GM23248 (cell line): ENCODE data around the gene CIC. TPM values are rescaled to one million over a fixed set of nuclear protein-coding genes. Genes with fewer than 3 reads are reported as not detected.
A peak's percentile ranks its signal among the peaks of the same experiment; 100 is the strongest.

Source experiments
- DNase-seq: peaks from one replicate; pipeline ENCODE4 v3.0.0-alpha.2; 2015
- H2AFZ ChIP-seq: fragments of 200-600 bp; sonication (generic); 2 replicates; pipeline ENCODE4 v1.6.1; 2016; ENCODE audit warnings: antibody characterized with exemption
- H3F3A ChIP-seq: fragments of 200-600 bp; sonication (generic); 2 replicates; pipeline ENCODE4 v1.6.1; 2016; ENCODE audit warnings: mild to moderate bottlenecking, antibody characterized with exemption, mixed run types; ENCODE audit not compliant: insufficient read depth
- H3K27ac ChIP-seq: fragments of 200-600 bp; sonication (generic); 2 replicates; pipeline ENCODE4 v1.5.1; 2016; ENCODE audit warnings: mild to moderate bottlenecking
- H3K27me3 ChIP-seq: fragments of 200-600 bp; sonication (generic); replicated peaks from 2 replicates; pipeline ENCODE4 v1.6.1; 2016; ENCODE audit warnings: mild to moderate bottlenecking; ENCODE audit not compliant: insufficient read depth
- H3K36me3 ChIP-seq: fragments of 200-600 bp; sonication (generic); 2 replicates; pipeline ENCODE4 v1.6.1; 2016; ENCODE audit warnings: low read depth, mild to moderate bottlenecking
- H3K4me1 ChIP-seq: fragments of 200-600 bp; sonication (generic); 2 replicates; pipeline ENCODE4 v1.6.1; 2016; ENCODE audit warnings: mild to moderate bottlenecking; ENCODE audit not compliant: insufficient read depth
- H3K4me2 ChIP-seq: fragments of 200-600 bp; sonication (generic); one replicate; pipeline ENCODE4 v1.6.1; 2016; ENCODE audit warnings: mild to moderate bottlenecking; ENCODE audit not compliant: unreplicated experiment
- H3K4me3 ChIP-seq: fragments of 200-600 bp; sonication (generic); 2 replicates; pipeline ENCODE4 v1.5.1; 2016; ENCODE audit warnings: mild to moderate bottlenecking
- H3K79me2 ChIP-seq: fragments of 200-600 bp; sonication (generic); 2 replicates; pipeline ENCODE4 v1.6.1; 2016; ENCODE audit warnings: mild to moderate bottlenecking; ENCODE audit not compliant: insufficient read depth
- H3K9ac ChIP-seq: fragments of 200-600 bp; sonication (generic); 2 replicates; pipeline ENCODE4 v1.6.1; 2016; ENCODE audit warnings: mild to moderate bottlenecking
- H3K9me2 ChIP-seq: fragments of 200-600 bp; sonication (generic); 2 replicates; pipeline ENCODE4 v1.6.1; 2016; ENCODE audit warnings: mixed run types, mild to moderate bottlenecking, moderate library complexity; ENCODE audit not compliant: insufficient read depth
- H3K9me3 ChIP-seq: fragments of 200-600 bp; sonication (generic); one replicate; pipeline ENCODE4 v1.6.1; 2017; ENCODE audit warnings: low read depth
- H4K20me1 ChIP-seq: fragments of 200-600 bp; sonication (generic); 2 replicates; pipeline ENCODE4 v1.6.0; 2016; ENCODE audit not compliant: insufficient read depth
- EZH2 ChIP-seq: fragments of 200-600 bp; sonication (generic); IDR thresholded peaks from 2 replicates; pipeline ENCODE4 v1.6.1; 2018; ENCODE audit warnings: antibody characterized with exemption, mild to moderate bottlenecking; ENCODE audit not compliant: insufficient read depth, poor library complexity, severe bottlenecking
- EZH2phosphoT487 ChIP-seq: fragments of 200-600 bp; sonication (generic); IDR thresholded peaks from 2 replicates; pipeline ENCODE4 v1.6.1; 2018; ENCODE audit warnings: antibody characterized with exemption, moderate library complexity, mild to moderate bottlenecking, low read depth; ENCODE audit not compliant: insufficient read depth
- WGBS, 2 experiments: methylation state at CpG; one replicate each; pipeline ENCODE4 v1.1.6; 2015 to 2017; ENCODE audit warnings: low lambda C conversion rate in 2 of 2, low coverage in 1 of 2; ENCODE audit errors: missing lambda C conversion rate in 2 of 2; 5-methylcytosine and 5-hydroxymethylcytosine counted together
- in situ Hi-C: fragments of 300-500 bp; cut with MboI; formaldehyde crosslinking; loops from 2 replicates; pipeline ENCODE4 v1.15.0; 2020
- polyA plus RNA-seq: library from polyadenylated mRNA; unstranded; fragments of >200 nt; fragmentation: Nextera tagmentation; extraction: Ambion mirVana; gene quantifications from 2 replicates; pipeline ENCODE4 v1.2.1, GENCODE V29; 2016
- total RNA-seq: library from RNA; depleted of rRNA; stranded (reverse); fragments of >200 nt; shearing (Covaris generic); gene quantifications from 2 replicates; pipeline ENCODE4 v1.2.3, GENCODE V29; 2014; rRNA removed

The CIC gene
- 17.5 and 22.3 TPM in 2 replicates for total RNA-seq
- 7.8 and 8.3 TPM in 2 replicates for polyA plus RNA-seq

DNA sequence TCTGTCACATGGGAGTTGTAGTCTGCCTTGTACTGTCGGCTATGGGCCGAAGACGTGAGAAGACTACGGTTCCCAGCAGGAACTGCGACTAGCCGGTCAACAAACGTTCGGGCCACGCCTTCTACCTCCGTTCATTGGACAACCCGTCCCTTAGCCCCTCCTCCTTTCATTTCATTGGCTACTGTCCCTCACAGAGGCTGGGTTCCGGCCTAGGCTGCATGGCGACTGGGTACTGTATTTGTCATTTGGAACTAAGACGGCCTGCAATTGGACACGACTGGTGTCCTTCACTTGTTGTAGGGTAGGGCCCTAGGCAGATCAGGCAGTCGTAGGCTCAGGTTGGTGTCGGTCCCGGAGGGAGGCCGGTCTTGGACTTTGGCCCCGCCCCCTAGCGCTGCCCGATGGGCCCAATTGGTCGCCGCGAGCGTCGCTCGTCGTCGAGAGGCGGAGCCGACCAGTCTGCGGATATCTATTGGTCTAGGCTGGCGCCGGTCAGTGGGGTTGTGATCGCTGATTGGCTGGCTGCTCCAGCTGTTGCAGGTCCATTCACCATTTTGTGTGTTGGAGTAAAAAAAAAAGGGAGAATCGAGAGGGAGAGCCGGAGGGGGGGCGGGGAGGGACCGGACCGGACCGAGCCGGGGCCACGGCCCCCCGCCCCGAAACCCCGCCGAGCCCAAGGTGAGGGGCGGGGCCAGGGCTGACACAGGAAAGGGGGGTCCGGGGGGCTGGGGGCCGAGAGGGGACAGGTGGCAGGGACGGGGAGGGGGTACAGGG is at the start of gene CIC:
Gene CIC, plus strand, starts transcription at position 549 of the 774 bp plus-strand sequence. CDS start 2,532 bp downstream, outside the sequence.
- Histone ChIP-seq H3K9me2 (no peaks in the 10 kb centered on the region), H3K4me2 (peak within 1 kb of the TSS; percentile 95), H3K36me3 (no peaks in the 10 kb centered on the region), H3K9ac (peak within 1 kb of the TSS; percentile 96), H3K4me3 (peak within 1 kb of the TSS; percentile 90), H3K4me1 (peaks cover 6% of the 10 kb centered on the region), H3K27ac (peak within 1 kb of the TSS; percentile 99), H3K9me3 (no peaks in the 10 kb centered on the region), H4K20me1 (no peaks in the 10 kb centered on the region), H3F3A (peaks cover 17% of the 10 kb centered on the region), H2AFZ (peak within 1 kb of the TSS; percentile 95), H3K27me3 (no peaks in the 10 kb centered on the region), H3K79me2 (peaks cover 39% of the 10 kb centered on the region)
- 1 to 2% methylated on average over 36 to 52 of the region's 52 CpGs for WGBS, 2 experiments
- in situ Hi-C loops: no loop called here
- DNase-seq: peak; percentile 100
- TF ChIP-seq EZH2 (no peak), EZH2phosphoT487 (no peak)

DNA sequence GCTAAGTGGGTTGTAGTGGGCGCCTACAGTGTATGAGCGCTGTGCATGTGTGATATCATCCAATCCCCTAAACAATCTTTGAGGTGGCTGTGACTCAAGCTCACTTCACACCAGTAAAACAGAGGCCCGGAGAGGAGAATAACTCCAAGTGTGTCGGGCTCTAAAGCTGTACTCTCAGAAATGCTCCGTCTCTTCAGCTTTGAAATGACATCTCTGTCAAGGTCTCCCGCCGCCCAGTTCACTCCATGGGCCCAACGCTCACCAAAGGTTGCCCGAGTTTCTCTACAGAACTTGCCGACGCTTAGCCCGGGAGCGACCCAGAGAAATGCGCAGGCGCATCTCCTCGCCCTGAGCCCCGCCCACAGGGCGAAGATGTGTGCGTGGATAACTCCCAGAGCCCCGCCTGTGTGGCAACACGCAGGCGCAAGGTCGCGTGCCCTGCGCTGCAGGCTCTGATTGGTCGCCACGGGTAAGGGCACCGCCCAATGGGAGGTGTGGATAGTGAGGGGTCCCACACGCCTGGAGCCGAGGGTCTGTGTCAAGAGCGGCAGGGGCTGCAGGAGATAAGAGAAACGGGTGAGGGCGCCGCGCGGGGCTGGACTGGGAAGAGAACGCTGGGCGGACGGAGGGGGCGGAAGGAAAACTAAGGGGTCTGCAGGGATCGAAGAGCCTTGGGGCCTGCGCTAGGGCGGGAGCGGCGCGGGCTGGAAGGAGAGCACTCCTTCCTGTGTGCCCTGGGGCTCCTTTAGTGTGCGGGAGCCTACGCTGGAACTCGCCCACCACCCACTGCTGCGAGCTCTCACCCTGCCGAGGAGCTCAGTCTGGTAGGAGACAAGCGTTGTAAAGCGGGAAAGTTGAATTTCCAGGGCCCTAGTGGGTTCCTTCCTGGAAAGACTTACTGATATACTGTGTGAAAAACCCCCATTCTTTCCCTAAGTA is 49.0 kb upstream of the CIC start, which contains the start of gene ZNF526:
Gene ZNF526, plus strand, starts transcription at position 501 of the 939 bp plus-strand sequence. CDS start 4,092 bp downstream, outside the sequence.
- H3K9ac ChIP-seq: peak within 1 kb of the TSS; percentile 95
- no peaks in the 10 kb centered on the region for H4K20me1 ChIP-seq
- H3K9me2 ChIP-seq: no peaks in the 10 kb centered on the region
- peak within 1 kb of the TSS; percentile 86 for H3K4me3 ChIP-seq
- H3K36me3 ChIP-seq: 0 out of 2 replicates have a peak, but pooled peaks cover 4% of the 10 kb centered on the region
- peaks cover 88% of the 10 kb centered on the region for H3K79me2 ChIP-seq
- peak within 1 kb of the TSS; percentile 97 for H3K27ac ChIP-seq
- no peaks in the 10 kb centered on the region for H3K9me3 ChIP-seq
- DNase-seq: peak; percentile 99
- H3K27me3 ChIP-seq: no peaks in the 10 kb centered on the region
- WGBS, 2 experiments: 1 to 2% methylated on average over 42 to 53 of the region's 53 CpGs
- peaks cover 25% of the 10 kb centered on the region for H3K4me1 ChIP-seq
- H2AFZ ChIP-seq: peak within 1 kb of the TSS; percentile 63
- in situ Hi-C loops: no loop called here
- H3K4me2 ChIP-seq: peak within 1 kb of the TSS; percentile 98
- no peak for TF ChIP-seq EZH2phosphoT487
- TF ChIP-seq EZH2: no peak
- peaks cover 19% of the 10 kb centered on the region for H3F3A ChIP-seq

DNA sequence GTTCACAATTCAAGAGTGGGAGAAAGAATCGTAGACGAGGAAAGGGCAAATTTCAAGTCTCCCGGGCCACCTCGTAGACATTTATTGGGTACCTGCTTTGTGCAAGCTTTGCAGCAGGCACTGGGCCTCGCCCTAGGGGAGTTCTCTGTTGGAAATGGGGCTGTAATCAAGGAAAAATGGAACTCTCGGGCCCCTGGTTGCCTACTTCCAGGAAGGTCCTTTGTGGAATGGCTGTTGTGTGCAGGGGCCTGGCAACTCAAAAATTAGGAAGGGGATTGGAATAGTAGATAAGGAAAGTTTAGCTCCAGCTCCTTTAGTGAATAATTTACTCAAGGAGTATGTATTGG is 48.3 kb upstream of the CIC start:
- Histone ChIP-seq H3K27ac (peak overlapping the region; percentile 97), H3K36me3 (0 out of 2 replicates have a peak, but pooled peaks cover 6% of the 10 kb centered on the region), H3K4me1 (peaks cover 24% of the 10 kb centered on the region), H3K9me2 (no peaks in the 10 kb centered on the region), H3K9ac (peak overlapping the region; percentile 95), H3F3A (peaks cover 18% of the 10 kb centered on the region), H3K9me3 (no peaks in the 10 kb centered on the region), H3K27me3 (no peaks in the 10 kb centered on the region), H4K20me1 (no peaks in the 10 kb centered on the region), H3K79me2 (peaks cover 86% of the 10 kb centered on the region), H2AFZ (peak overlapping the region; percentile 63), H3K4me3 (peak overlapping the region; percentile 86), H3K4me2 (peak overlapping the region; percentile 98)
- in situ Hi-C loops: no loop called here
- TF ChIP-seq EZH2phosphoT487: no peak
- no peak for TF ChIP-seq EZH2
- WGBS, 2 experiments: 1 to 2% methylated on average over 6 of the region's 6 CpGs
- peak; percentile 43 for DNase-seq
